ENCODE results near the gene ABCB8. TPM values are rescaled to one million over a fixed set of nuclear protein-coding genes. Genes with fewer than 3 reads are reported as not detected.
"Not testable (repeated sequence)": the region's sequence is repeated elsewhere in the genome, so short reads cannot be mapped to it uniquely, and the experiment has no call there.

The ABCB8 gene
- total RNA-seq, 1 experiment from 2014 or later = 29.7 TPM

DNA sequence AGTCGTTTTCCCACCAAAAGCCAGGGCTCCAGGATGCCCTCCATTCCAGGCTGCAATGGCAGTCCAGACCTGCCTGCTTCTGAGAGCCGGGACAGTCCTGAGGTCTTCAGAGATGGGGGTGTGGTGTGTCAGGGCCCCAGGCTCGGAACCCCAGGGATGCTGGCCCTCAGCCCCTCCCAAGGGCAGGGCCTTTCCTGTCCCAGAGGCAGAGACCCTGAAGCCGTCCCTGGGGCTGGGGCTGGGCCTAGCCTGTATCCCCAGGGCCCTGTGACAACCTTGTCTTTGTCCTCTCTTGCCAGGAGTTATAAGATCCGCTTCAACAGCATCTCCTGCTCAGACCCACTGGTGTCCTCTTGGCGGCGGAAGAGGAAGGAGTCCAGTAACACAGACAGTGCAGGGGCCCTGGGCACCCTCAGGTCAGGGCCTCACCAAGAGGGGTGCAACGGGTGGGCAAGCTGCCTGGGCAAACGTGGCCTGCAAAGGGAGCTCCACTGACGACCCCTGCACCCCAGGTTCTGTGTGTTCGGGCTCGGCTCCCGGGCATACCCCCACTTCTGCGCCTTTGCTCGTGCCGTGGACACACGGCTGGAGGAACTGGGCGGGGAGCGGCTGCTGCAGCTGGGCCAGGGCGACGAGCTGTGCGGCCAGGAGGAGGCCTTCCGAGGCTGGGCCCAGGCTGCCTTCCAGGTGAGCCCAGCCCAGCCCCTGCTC, 21.5 kb upstream of the ABCB8 start:
- peak; percentile 43 for DNase-seq
- H3K4me3 ChIP-seq (ENCODE audit: insufficient read depth, low read depth, low read length) = no peak overlapping the region
- H3K27me3 ChIP-seq (ENCODE audit: control insufficient read depth, insufficient read depth, low read length) = no peaks in the 10 kb centered on the region
- H3K36me3 ChIP-seq (replicated peaks; ENCODE audit: control insufficient read depth, insufficient read depth, low read length) = no peaks in the 10 kb centered on the region

- Histone ChIP-seq H3K27me3 (ENCODE audit: control insufficient read depth, insufficient read depth, low read length) (no peaks in the 10 kb centered on the region; the same call in 1 of the 2 replicates), H3K4me3 (ENCODE audit: insufficient read depth, low read depth, low read length) (no peak overlapping the region), H3K36me3 (replicated peaks; ENCODE audit: control insufficient read depth, insufficient read depth, low read length) (no peaks in the 10 kb centered on the region)
- peak; percentile 53 for DNase-seq
These were observed 20.8 kb upstream of the ABCB8 start for GRCh38 chr7:151007469-151007898.

GRCh38 chr7:151008143-151008510, 20.1 kb upstream of the ABCB8 start:
- DNase-seq = peak; percentile 64
- Histone ChIP-seq H3K4me3 (ENCODE audit: insufficient read depth, low read depth, low read length) (0 out of 2 replicates have a peak overlapping the region, but pooled peaks have one; percentile 12), H3K27me3 (ENCODE audit: control insufficient read depth, insufficient read depth, low read length) (no peaks in the 10 kb centered on the region; the same call in 1 of the 2 replicates), H3K36me3 (replicated peaks; ENCODE audit: control insufficient read depth, insufficient read depth, low read length) (no peaks in the 10 kb centered on the region)

DNA sequence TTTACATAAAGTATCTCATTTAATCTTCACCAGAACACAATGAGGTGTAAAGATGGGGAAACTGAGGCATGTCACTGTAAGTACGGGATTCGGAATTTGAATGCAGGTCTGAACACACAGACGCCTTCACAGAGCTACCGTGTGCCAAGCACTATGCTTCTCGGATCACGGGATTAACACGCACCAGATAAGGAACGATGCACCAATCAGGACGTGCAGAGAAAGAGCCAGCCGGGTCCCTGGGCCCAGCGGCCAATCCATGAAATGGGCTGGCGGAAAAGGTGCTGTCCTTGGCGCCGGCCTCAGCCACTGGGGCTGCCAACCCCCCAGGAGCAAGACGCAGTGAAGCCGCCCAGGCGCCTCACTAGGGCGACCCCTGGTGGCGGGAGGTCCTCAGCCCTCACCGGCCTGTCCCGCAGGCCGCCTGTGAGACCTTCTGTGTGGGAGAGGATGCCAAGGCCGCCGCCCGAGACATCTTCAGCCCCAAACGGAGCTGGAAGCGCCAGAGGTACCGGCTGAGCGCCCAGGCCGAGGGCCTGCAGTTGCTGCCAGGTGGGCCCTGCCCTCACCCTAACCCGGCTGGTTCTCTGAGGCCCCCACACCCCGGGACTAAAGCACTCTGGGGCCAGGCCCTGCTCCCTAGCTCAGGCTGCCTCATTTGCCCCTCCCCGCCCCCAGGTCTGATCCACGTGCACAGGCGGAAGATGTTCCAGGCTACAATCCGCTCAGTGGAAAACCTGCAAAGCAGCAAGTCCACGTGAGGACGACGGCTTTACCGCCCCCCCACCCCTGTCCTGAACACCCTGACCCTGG, 19.5 kb upstream of the ABCB8 start:
- no peaks in the 10 kb centered on the region; the same call in 1 of the 2 replicates for H3K27me3 ChIP-seq (ENCODE audit: control insufficient read depth, insufficient read depth, low read length)
- peak; percentile 97 for DNase-seq
- peak overlapping the region; percentile 14; the same call in 1 of the 2 replicates for H3K4me3 ChIP-seq (ENCODE audit: insufficient read depth, low read depth, low read length)
- no peaks in the 10 kb centered on the region for H3K36me3 ChIP-seq (replicated peaks; ENCODE audit: control insufficient read depth, insufficient read depth, low read length)

- Histone ChIP-seq H3K36me3 (replicated peaks; ENCODE audit: control insufficient read depth, insufficient read depth, low read length) (no peaks in the 10 kb centered on the region), H3K4me3 (ENCODE audit: insufficient read depth, low read depth, low read length) (no peak overlapping the region), H3K27me3 (ENCODE audit: control insufficient read depth, insufficient read depth, low read length) (peaks cover 3% of the 10 kb centered on the region; the same call in 1 of the 2 replicates)
- DNase-seq = peak; percentile 86
These were observed 18.8 kb upstream of the ABCB8 start for GRCh38 chr7:151009327-151010036.

DNA sequence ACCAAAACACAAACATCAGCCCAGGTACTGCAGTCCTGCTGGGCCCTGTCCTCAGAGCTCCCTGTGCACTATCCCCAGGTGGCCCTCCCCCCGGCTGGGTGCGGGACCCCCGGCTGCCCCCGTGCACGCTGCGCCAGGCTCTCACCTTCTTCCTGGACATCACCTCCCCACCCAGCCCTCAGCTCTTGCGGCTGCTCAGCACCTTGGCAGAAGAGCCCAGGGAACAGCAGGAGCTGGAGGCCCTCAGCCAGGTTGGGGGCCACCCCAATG, 18.3 kb upstream of the ABCB8 start:
- Histone ChIP-seq H3K27me3 (ENCODE audit: control insufficient read depth, insufficient read depth, low read length) (peaks cover 3% of the 10 kb centered on the region; the same call in 1 of the 2 replicates), H3K36me3 (replicated peaks; ENCODE audit: control insufficient read depth, insufficient read depth, low read length) (no peaks in the 10 kb centered on the region), H3K4me3 (ENCODE audit: insufficient read depth, low read depth, low read length) (no peak overlapping the region)
- no peak for DNase-seq

- Histone ChIP-seq H3K36me3 (replicated peaks; ENCODE audit: control insufficient read depth, insufficient read depth, low read length) (no peaks in the 10 kb centered on the region), H3K27me3 (ENCODE audit: control insufficient read depth, insufficient read depth, low read length) (peaks cover 4% of the 10 kb centered on the region; the same call in 1 of the 2 replicates), H3K4me3 (ENCODE audit: insufficient read depth, low read depth, low read length) (peak overlapping the region; percentile 26)
- peak; percentile 81 for DNase-seq
These were observed 17.7 kb upstream of the ABCB8 start for GRCh38 chr7:151010307-151011096.

GRCh38 chr7:151011097-151011409, 17.2 kb upstream of the ABCB8 start:
- H3K27me3 ChIP-seq (ENCODE audit: control insufficient read depth, insufficient read depth, low read length) = peaks cover 6% of the 10 kb centered on the region; the same call in 1 of the 2 replicates
- no peaks in the 10 kb centered on the region for H3K36me3 ChIP-seq (replicated peaks; ENCODE audit: control insufficient read depth, insufficient read depth, low read length)
- H3K4me3 ChIP-seq (ENCODE audit: insufficient read depth, low read depth, low read length) = no peak overlapping the region
- no peak for DNase-seq

GRCh38 chr7:151011616-151012015, 16.6 kb upstream of the ABCB8 start:
- DNase-seq; H3K27me3 ChIP-seq (ENCODE audit: control insufficient read depth, insufficient read depth, low read length); H3K36me3 ChIP-seq (replicated peaks; ENCODE audit: control insufficient read depth, insufficient read depth, low read length); H3K4me3 ChIP-seq (ENCODE audit: insufficient read depth, low read depth, low read length): not testable (repeated sequence)

GRCh38 chr7:151012031-151012692, 16.1 kb upstream of the ABCB8 start:
- Histone ChIP-seq H3K4me3 (ENCODE audit: insufficient read depth, low read depth, low read length) (no peak overlapping the region), H3K27me3 (ENCODE audit: control insufficient read depth, insufficient read depth, low read length) (peaks cover 10% of the 10 kb centered on the region)
- no peak for DNase-seq

DNA sequence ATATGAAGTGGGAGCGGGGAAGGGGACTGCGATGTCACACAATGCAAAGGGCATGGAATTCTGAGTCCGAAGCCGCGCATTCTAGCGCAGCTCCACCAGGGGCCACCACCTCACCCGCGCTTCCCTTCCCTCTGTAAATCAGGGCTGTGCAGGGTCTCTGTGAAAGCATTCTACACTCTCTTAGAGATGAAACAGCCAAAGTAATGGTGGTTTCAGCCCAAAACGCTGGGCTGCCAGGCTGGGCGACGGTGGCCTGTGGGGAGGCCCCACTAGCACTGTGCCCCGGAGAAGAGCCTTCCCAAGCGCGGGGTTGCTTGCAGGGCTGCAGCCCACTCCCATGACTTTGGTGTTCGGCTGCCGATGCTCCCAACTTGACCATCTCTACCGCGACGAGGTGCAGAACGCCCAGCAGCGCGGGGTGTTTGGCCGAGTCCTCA, 15.3 kb upstream of the ABCB8 start:
- H3K27me3 ChIP-seq (ENCODE audit: control insufficient read depth, insufficient read depth, low read length) = peaks cover 18% of the 10 kb centered on the region
- H3K4me3 ChIP-seq (ENCODE audit: insufficient read depth, low read depth, low read length) = peak overlapping the region; percentile 60
- peak; percentile 92 for DNase-seq
- no peaks in the 10 kb centered on the region for H3K36me3 ChIP-seq (replicated peaks; ENCODE audit: control insufficient read depth, insufficient read depth, low read length)

More at GRCh38 chr7:151012031-151012692, 16.1 kb upstream of the ABCB8 start:
- H3K36me3 ChIP-seq (replicated peaks; ENCODE audit: control insufficient read depth, insufficient read depth, low read length) = no peaks in the 10 kb centered on the region

DNA sequence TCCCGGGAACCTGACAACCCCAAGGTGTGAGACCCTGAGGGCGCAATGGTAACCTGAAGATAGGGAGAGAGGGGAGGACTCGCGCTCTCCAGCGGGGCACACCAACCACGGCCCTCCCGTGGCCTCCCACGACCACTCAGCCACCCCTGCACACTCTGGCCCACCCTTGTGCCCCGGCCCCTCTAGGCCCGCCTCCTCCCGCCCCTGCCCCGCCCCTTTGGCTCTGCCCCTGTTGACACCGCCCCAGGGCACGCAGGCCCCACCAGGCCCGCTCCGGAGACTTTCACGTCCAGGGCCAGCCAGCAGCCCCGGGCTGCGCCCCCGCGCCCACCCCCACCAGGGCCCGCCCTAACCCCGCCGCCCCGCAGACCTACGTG, 14.9 kb upstream of the ABCB8 start:
- Histone ChIP-seq H3K4me3 (ENCODE audit: insufficient read depth, low read depth, low read length) (peak overlapping the region; percentile 60), H3K27me3 (ENCODE audit: control insufficient read depth, insufficient read depth, low read length) (peaks cover 21% of the 10 kb centered on the region), H3K36me3 (replicated peaks; ENCODE audit: control insufficient read depth, insufficient read depth, low read length) (no peaks in the 10 kb centered on the region)
- no peak for DNase-seq

- H3K27me3 ChIP-seq (ENCODE audit: control insufficient read depth, insufficient read depth, low read length) = peaks cover 27% of the 10 kb centered on the region
- no peaks in the 10 kb centered on the region for H3K36me3 ChIP-seq (replicated peaks; ENCODE audit: control insufficient read depth, insufficient read depth, low read length)
- DNase-seq = peak; percentile 96
- H3K4me3 ChIP-seq (ENCODE audit: insufficient read depth, low read depth, low read length) = peak overlapping the region; percentile 60
These were observed 14.3 kb upstream of the ABCB8 start for GRCh38 chr7:151013733-151014497.

All from H7 (cell line).